PC-9 (cell line): Measurements from ENCODE around the gene ASRGL1.

Experiments used
- EZH2 ChIP-seq: fragments of 200-600 bp; sonication (generic); IDR thresholded peaks from 2 replicates; pipeline ENCODE4 v1.8.0; 2017; ENCODE audit warnings: antibody characterized with exemption, low read depth
- TF ChIP-seq, protein P1 (sequence below): fragments of 200-600 bp; sonication (generic); conservative IDR thresholded peaks from 2 replicates; pipeline ENCODE4 v1.6.1; 2017; ENCODE audit warnings: mixed run types, antibody characterized with exemption, mild to moderate bottlenecking, moderate library complexity

GRCh38 chr11:62395885-62396551 lies 58.8 kb downstream of the ASRGL1 start:
- TF ChIP-seq, protein P1, sequence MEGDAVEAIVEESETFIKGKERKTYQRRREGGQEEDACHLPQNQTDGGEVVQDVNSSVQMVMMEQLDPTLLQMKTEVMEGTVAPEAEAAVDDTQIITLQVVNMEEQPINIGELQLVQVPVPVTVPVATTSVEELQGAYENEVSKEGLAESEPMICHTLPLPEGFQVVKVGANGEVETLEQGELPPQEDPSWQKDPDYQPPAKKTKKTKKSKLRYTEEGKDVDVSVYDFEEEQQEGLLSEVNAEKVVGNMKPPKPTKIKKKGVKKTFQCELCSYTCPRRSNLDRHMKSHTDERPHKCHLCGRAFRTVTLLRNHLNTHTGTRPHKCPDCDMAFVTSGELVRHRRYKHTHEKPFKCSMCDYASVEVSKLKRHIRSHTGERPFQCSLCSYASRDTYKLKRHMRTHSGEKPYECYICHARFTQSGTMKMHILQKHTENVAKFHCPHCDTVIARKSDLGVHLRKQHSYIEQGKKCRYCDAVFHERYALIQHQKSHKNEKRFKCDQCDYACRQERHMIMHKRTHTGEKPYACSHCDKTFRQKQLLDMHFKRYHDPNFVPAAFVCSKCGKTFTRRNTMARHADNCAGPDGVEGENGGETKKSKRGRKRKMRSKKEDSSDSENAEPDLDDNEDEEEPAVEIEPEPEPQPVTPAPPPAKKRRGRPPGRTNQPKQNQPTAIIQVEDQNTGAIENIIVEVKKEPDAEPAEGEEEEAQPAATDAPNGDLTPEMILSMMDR = no peak
- TF ChIP-seq EZH2 = no peak
